CD14-positive monocyte (primary cell): ENCODE measurements around the gene MSI2. TPM values are rescaled to one million over a fixed set of nuclear protein-coding genes. Genes with fewer than 3 reads are reported as not detected.

Experiments
- DNase-seq, 3 donors: peaks; one replicate each; pipeline ENCODE4 v3.0.0-alpha.2; 2011 to 2022
- H2AFZ ChIP-seq: 2 replicates; pipeline ENCODE4 v1.6.0; 2012; ENCODE audit warnings: mild to moderate bottlenecking, low read depth, low read length, inconsistent platforms; ENCODE audit not compliant: insufficient read depth, poor library complexity, severe bottlenecking
- H3K27ac ChIP-seq, 2 donors: 1 replicate in 1 of 2; 2 replicates in 1 of 2; pipeline ENCODE4 v1.5.1; 2012 to 2013; ENCODE audit warnings: low read length in 2 of 2, control low read depth in 1 of 2, inconsistent platforms in 1 of 2, low read depth in 1 of 2, mild to moderate bottlenecking in 1 of 2
- H3K27me3 ChIP-seq, 2 donors: one replicate each; pipeline versions ENCODE4 v1.6.0 to v1.6.1; 2011 to 2013; ENCODE audit warnings: low read length in 2 of 2; ENCODE audit not compliant: control insufficient read depth in 2 of 2, insufficient read depth in 2 of 2
- H3K36me3 ChIP-seq, 2 donors: replicated peaks in 1 of 2; 1 replicate in 1 of 2; 2 replicates in 1 of 2; pipeline versions ENCODE4 v1.5.1 to v1.6.1; 2012 to 2013; ENCODE audit warnings: low read length in 2 of 2, control low read depth in 1 of 2, inconsistent platforms in 1 of 2, mild to moderate bottlenecking in 1 of 2; ENCODE audit not compliant: insufficient read depth in 2 of 2, control insufficient read depth in 1 of 2
- H3K4me1 ChIP-seq, 2 donors: 1 replicate in 1 of 2; 2 replicates in 1 of 2; pipeline versions ENCODE4 v1.5.1 to v1.6.1; 2012 to 2013; ENCODE audit warnings: low read length in 2 of 2, control low read depth in 1 of 2, inconsistent platforms in 1 of 2, mild to moderate bottlenecking in 1 of 2, moderate library complexity in 1 of 2; ENCODE audit not compliant: insufficient read depth in 2 of 2, control insufficient read depth in 1 of 2
- H3K4me2 ChIP-seq: replicated peaks from 2 replicates; pipeline ENCODE3; 2012; ENCODE audit warnings: low read length, moderate library complexity, mild to moderate bottlenecking; ENCODE audit not compliant: poor library complexity, severe bottlenecking; ENCODE audit errors: extremely low read depth
- H3K4me3 ChIP-seq, 3 experiments: fragments of 200-600 bp in 1 of 3; sonication (generic) in 1 of 3; replicated peaks in 1 of 3; 1 replicate in 2 of 3; 2 replicates in 1 of 3; pipeline ENCODE4 v1.5.1; 2011 to 2013; ENCODE audit warnings: low read length in 3 of 3, mild to moderate bottlenecking in 3 of 3, control low read depth in 2 of 3, low read depth in 2 of 3, inconsistent platforms in 1 of 3, moderate library complexity in 1 of 3
- H3K79me2 ChIP-seq: 2 replicates; pipeline ENCODE4 v1.6.0; 2012; ENCODE audit warnings: mild to moderate bottlenecking, control low read depth, inconsistent platforms, low read length, moderate library complexity; ENCODE audit not compliant: insufficient read depth
- H3K9ac ChIP-seq: 2 replicates; pipeline ENCODE4 v1.6.0; 2017; ENCODE audit warnings: low read length, mild to moderate bottlenecking; ENCODE audit not compliant: insufficient read depth, poor library complexity, severe bottlenecking
- H3K9me3 ChIP-seq, 2 donors: replicated peaks in 1 of 2; 1 replicate in 1 of 2; 2 replicates in 1 of 2; pipeline versions ENCODE4 v1.5.1 to v1.6.1; 2012 to 2013; ENCODE audit warnings: low read length in 2 of 2, control low read depth in 1 of 2; ENCODE audit not compliant: control insufficient read depth in 1 of 2, insufficient read depth in 1 of 2
- H4K20me1 ChIP-seq: 2 replicates; pipeline ENCODE4 v1.6.0; 2012; ENCODE audit warnings: mild to moderate bottlenecking, low read length, control low read depth, moderate library complexity; ENCODE audit not compliant: insufficient read depth
- H3K27ac Mint-ChIP-seq, 7 donors: one replicate each; pipeline ENCODE4 v1.8.0; 2020; ENCODE audit warnings: mild to moderate bottlenecking in 7 of 7, mixed read lengths in 7 of 7, moderate library complexity in 6 of 7, inconsistent platforms in 2 of 7
- H3K27me3 Mint-ChIP-seq, 3 donors: one replicate each; pipeline ENCODE4 v1.8.0; 2021 to 2022; ENCODE audit warnings: low read depth in 3 of 3, mild to moderate bottlenecking in 3 of 3, mixed read lengths in 3 of 3, moderate library complexity in 3 of 3, inconsistent platforms in 1 of 3
- H3K36me3 Mint-ChIP-seq, 2 donors: one replicate each; pipeline ENCODE4 v1.8.0; 2020; ENCODE audit warnings: mixed read lengths in 2 of 2, inconsistent platforms in 1 of 2, mild to moderate bottlenecking in 1 of 2
- H3K4me1 Mint-ChIP-seq: one replicate; pipeline ENCODE4 v1.8.0; 2020; ENCODE audit warnings: mild to moderate bottlenecking, mixed read lengths
- H3K4me3 Mint-ChIP-seq, 2 donors: one replicate each; pipeline ENCODE4 v1.8.0; 2020; ENCODE audit warnings: mild to moderate bottlenecking in 2 of 2, mixed read lengths in 2 of 2, moderate library complexity in 1 of 2
- H3K9me3 Mint-ChIP-seq, 7 donors: one replicate each; pipeline ENCODE4 v1.8.0; 2020 to 2022; ENCODE audit warnings: mixed read lengths in 7 of 7, mild to moderate bottlenecking in 6 of 7, moderate library complexity in 6 of 7, inconsistent platforms in 2 of 7
- WGBS: methylation state at CpG from one replicate; pipeline ENCODE4 v1.1.5; 2013; ENCODE audit warnings: missing lambda C conversion rate; ENCODE audit not compliant: insufficient coverage; 5-methylcytosine and 5-hydroxymethylcytosine counted together
- intact Hi-C, 2 donors: fragments of 100-400 bp; cut with micrococcal nuclease; formaldehyde crosslinking; loops; one replicate each; pipeline versions ENCODE4 v1.15.0 to v1.15.1; 2023
- polyA plus RNA-seq, 3 donors: library from polyadenylated mRNA; depleted of rRNA in 1 of 3; unstranded in 2 of 3; stranded (reverse) in 1 of 3; fragments of 300-500 nt in 2 of 3; fragments of >200 nt in 1 of 3; fragmentation: Illumina TruSeq in 2 of 3; gene quantifications; 1 replicate in 2 of 3; 2 replicates in 1 of 3; pipeline ENCODE4 v1.2.3, GENCODE V29; 2012 to 2021
- TF ChIP-seq, protein P1 (sequence below): fragments of 200-600 bp; IDR thresholded peaks from one replicate; pipeline ENCODE4 v1.8.0; 2022; ENCODE audit warnings: antibody characterized with exemption, mild to moderate bottlenecking

Gene MSI2
- polyA plus RNA-seq, 3 donors: 0.20 to 6.6 (median 0.37) TPM

- Histone ChIP-seq H3K4me1 (peaks cover 33 to 42% of the 10 kb centered on the region in 2 donors), H3K79me2 (no peaks in the 10 kb centered on the region), H4K20me1 (no peaks in the 10 kb centered on the region), H3K9ac (no peak overlapping the region), H3K27me3 (no peaks in the 10 kb centered on the region), H3K36me3 (no peaks in the 10 kb centered on the region), H2AFZ (no peak overlapping the region), H3K4me2 (no peak overlapping the region), H3K27ac (no peak overlapping the region), H3K9me3 (no peaks in the 10 kb centered on the region), H3K4me3 (no peak overlapping the region)
- Mint-ChIP-seq H3K4me3 (no peak overlapping the region), H3K27ac (peak overlapping the region in 1 of 7 donors; percentile 16), H3K36me3 (peaks cover 0 to 3% of the 10 kb centered on the region in 2 donors), H3K9me3 (no peaks in the 10 kb centered on the region), H3K4me1 (peaks cover 55% of the 10 kb centered on the region), H3K27me3 (peaks cover 0 to 7% (median 3%) of the 10 kb centered on the region in 3 donors)
- DNase-seq: no peak
- TF ChIP-seq, protein P1, sequence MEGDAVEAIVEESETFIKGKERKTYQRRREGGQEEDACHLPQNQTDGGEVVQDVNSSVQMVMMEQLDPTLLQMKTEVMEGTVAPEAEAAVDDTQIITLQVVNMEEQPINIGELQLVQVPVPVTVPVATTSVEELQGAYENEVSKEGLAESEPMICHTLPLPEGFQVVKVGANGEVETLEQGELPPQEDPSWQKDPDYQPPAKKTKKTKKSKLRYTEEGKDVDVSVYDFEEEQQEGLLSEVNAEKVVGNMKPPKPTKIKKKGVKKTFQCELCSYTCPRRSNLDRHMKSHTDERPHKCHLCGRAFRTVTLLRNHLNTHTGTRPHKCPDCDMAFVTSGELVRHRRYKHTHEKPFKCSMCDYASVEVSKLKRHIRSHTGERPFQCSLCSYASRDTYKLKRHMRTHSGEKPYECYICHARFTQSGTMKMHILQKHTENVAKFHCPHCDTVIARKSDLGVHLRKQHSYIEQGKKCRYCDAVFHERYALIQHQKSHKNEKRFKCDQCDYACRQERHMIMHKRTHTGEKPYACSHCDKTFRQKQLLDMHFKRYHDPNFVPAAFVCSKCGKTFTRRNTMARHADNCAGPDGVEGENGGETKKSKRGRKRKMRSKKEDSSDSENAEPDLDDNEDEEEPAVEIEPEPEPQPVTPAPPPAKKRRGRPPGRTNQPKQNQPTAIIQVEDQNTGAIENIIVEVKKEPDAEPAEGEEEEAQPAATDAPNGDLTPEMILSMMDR: no peak
- intact Hi-C loops: no loop called here
- WGBS: 73% methylated on average over 10 of the region's 12 CpGs
Measured at GRCh38 chr17:57561072-57561861, 304.9 kb downstream of the MSI2 start.

- peaks cover 30 to 38% of the 10 kb centered on the region in 2 donors for H3K4me1 ChIP-seq
- Mint-ChIP-seq H3K36me3 (peaks cover 0 to 6% of the 10 kb centered on the region in 2 donors), H3K4me1 (peaks cover 45% of the 10 kb centered on the region), H3K9me3 (no peaks in the 10 kb centered on the region), H3K27ac (no peak overlapping the region), H3K4me3 (no peak overlapping the region), H3K27me3 (peaks cover 0 to 7% (median 3%) of the 10 kb centered on the region in 3 donors)
- no peaks in the 10 kb centered on the region for H3K79me2 ChIP-seq
- WGBS: 88% methylated on average over 2 of the region's 7 CpGs
- TF ChIP-seq, protein P1: no peak
- no peak overlapping the region for H3K4me3 ChIP-seq
- H3K36me3 ChIP-seq: no peaks in the 10 kb centered on the region
- no peak overlapping the region for H2AFZ ChIP-seq
- H3K9me3 ChIP-seq: no peaks in the 10 kb centered on the region
- no peak overlapping the region for H3K27ac ChIP-seq
- no peak overlapping the region for H3K9ac ChIP-seq
- H4K20me1 ChIP-seq: no peaks in the 10 kb centered on the region
- no peak overlapping the region for H3K4me2 ChIP-seq
- intact Hi-C loops: no loop called here
- H3K27me3 ChIP-seq: no peaks in the 10 kb centered on the region
- DNase-seq: no peak
Measured at GRCh38 chr17:57562184-57562698, 305.9 kb downstream of the MSI2 start.
